Measurements from ENCODE around the gene RBBP8NL. TPM values are rescaled to one million over a fixed set of nuclear protein-coding genes. Genes with fewer than 3 reads are reported as not detected.

The RBBP8NL gene
- total and polyA plus RNA-seq, 2 donors (not counting 3 experiments of a cell fraction or from before 2014, with no cell fraction given), result not detected

DNA sequence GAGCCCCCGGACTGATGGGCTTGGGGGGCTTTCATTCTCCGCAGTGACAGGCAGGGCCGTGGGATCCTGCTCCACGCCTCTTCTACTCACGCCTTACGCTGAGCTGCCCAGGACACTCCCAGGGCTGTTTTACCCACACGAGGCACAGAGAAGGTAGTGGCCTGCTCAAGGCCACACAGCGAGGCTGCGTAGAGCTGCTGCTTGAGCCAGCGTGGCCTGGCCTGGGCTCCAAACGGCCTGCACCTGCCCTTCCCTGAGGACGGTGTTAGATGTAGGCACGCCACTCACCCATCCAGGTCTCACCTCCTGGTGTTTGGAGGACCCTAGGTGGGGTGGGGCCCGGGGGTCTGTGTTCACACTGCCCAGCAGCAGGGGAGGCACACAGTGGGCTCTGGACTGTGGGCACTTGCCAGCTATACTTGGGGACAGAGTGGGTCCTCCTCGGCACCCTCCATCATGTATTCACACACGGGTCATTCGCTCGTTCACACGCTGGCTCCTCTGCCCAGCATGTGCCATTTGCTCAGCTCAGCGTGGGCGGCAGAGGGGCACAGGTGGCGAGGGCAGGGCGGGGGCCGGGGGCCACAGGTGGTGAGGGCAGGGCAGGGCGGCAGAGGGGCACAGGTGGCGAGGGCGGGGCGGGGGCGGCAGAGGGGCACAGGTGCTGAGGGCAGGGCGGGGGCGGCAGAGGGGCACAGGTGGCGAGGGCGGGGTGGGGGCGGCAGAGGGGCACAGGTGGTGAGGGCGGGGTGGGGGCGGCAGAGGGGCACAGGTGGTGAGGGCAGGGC is 18.4 kb upstream of the RBBP8NL start:
- BruUV-seq (replicated peaks), result no TSS peak
- TF ChIP-seq JUN (IDR thresholded peaks at IDR 0.05; ENCODE audit: borderline replicate concordance, insufficient read depth, insufficient read length, low read depth), result no peak
- no peak for TF ChIP-seq EZH2 (IDR thresholded peaks at IDR 0.05; ENCODE audit: borderline replicate concordance, low read depth, low read length, severe bottlenecking)
- Histone ChIP-seq H3K9me1 (replicated peaks; ENCODE audit: control insufficient read depth, extremely low read depth, insufficient read depth, low read length) (no peaks in the 10 kb centered on the region), H3K36me3 (ENCODE audit: control insufficient read depth in 2 of 2, extremely low read depth in 1 of 2, insufficient read depth in 2 of 2, low read length in 2 of 2) (no peaks in the 10 kb centered on the region), H3K9ac (replicated peaks; ENCODE audit: extremely low read depth, insufficient read depth, low read length) (no peak overlapping the region), H3K9me3 (replicated peaks; ENCODE audit: control insufficient read depth, insufficient read depth, low read length) (no peaks in the 10 kb centered on the region), H4K20me1 (replicated peaks; ENCODE audit: control insufficient read depth, extremely low read depth, insufficient read depth, low read length) (no peaks in the 10 kb centered on the region), H3K27me3 (ENCODE audit: control insufficient read depth in 2 of 2, insufficient read depth in 2 of 2, low read length in 2 of 2) (no peaks in the 10 kb centered on the region), H3K79me2 (ENCODE audit: control insufficient read depth, insufficient read depth, low read length) (no peaks in the 10 kb centered on the region), H3K4me3 (replicated peaks in 1 of 3; ENCODE audit: insufficient read depth in 1 of 3, low read depth in 1 of 3, low read length in 3 of 3) (no peak overlapping the region), H3K27ac (ENCODE audit: insufficient read depth, low read depth, low read length) (no peak overlapping the region), H3K4me1 (ENCODE audit: control insufficient read depth, extremely low read depth, insufficient read depth, low read length) (no peaks in the 10 kb centered on the region), H2AFZ (ENCODE audit: low read depth, low read length) (no peak overlapping the region), H3K4me2 (ENCODE audit: insufficient read depth, low read length) (no peak overlapping the region)
- CTCF ChIA-PET, result no interaction called here
- FAIRE-seq (no peak), DNase-seq (ENCODE audit: low read depth, low spot score) (no peak)
- intact Hi-C loops (cut with micrococcal nuclease), result no loop called here
- POLR2A ChIA-PET, result no interaction called here
- dilution Hi-C loops (cut with MboI; ENCODE audit: extremely low pct_ligation_motif_present, low sequenced_read_pairs), result no loop called here

- intact Hi-C loops (cut with micrococcal nuclease), result no loop called here
These were observed 16.9 kb upstream of the RBBP8NL start for GRCh38 chr20:62444286-62444685.

More at GRCh38 chr20:62444286-62444685, 16.9 kb upstream of the RBBP8NL start:
- no peak for FAIRE-seq
- POLR2A ChIA-PET, result no interaction called here
- Histone ChIP-seq H4K20me1 (replicated peaks; ENCODE audit: control insufficient read depth, extremely low read depth, insufficient read depth, low read length) (no peaks in the 10 kb centered on the region), H3K4me2 (ENCODE audit: insufficient read depth, low read length) (no peak overlapping the region), H3K27me3 (ENCODE audit: control insufficient read depth in 2 of 2, insufficient read depth in 2 of 2, low read length in 2 of 2) (no peaks in the 10 kb centered on the region), H3K9ac (replicated peaks; ENCODE audit: extremely low read depth, insufficient read depth, low read length) (no peak overlapping the region), H3K4me1 (ENCODE audit: control insufficient read depth, extremely low read depth, insufficient read depth, low read length) (no peaks in the 10 kb centered on the region), H3K9me1 (replicated peaks; ENCODE audit: control insufficient read depth, extremely low read depth, insufficient read depth, low read length) (no peaks in the 10 kb centered on the region), H2AFZ (ENCODE audit: low read depth, low read length) (no peak overlapping the region), H3K27ac (ENCODE audit: insufficient read depth, low read depth, low read length) (no peak overlapping the region), H3K36me3 (ENCODE audit: control insufficient read depth in 2 of 2, extremely low read depth in 1 of 2, insufficient read depth in 2 of 2, low read length in 2 of 2) (no peaks in the 10 kb centered on the region), H3K9me3 (replicated peaks; ENCODE audit: control insufficient read depth, insufficient read depth, low read length) (no peaks in the 10 kb centered on the region), H3K79me2 (ENCODE audit: control insufficient read depth, insufficient read depth, low read length) (no peaks in the 10 kb centered on the region), H3K4me3 (replicated peaks in 1 of 3; ENCODE audit: insufficient read depth in 1 of 3, low read depth in 1 of 3, low read length in 3 of 3) (no peak overlapping the region)
- TF ChIP-seq FOS (IDR thresholded peaks at IDR 0.05; ENCODE audit: borderline replicate concordance, insufficient read depth, low read length) (no peak), EZH2 (IDR thresholded peaks at IDR 0.05; ENCODE audit: borderline replicate concordance, low read depth, low read length, severe bottlenecking) (no peak), POLR2AphosphoS5 (IDR thresholded peaks at IDR 0.05; ENCODE audit: insufficient read depth, low read depth, low read length) (no peak), MYC (IDR thresholded peaks at IDR 0.05; ENCODE audit: low read depth, low read length) (no peak), POLR2A (IDR thresholded peaks at IDR 0.05; ENCODE audit: low read depth, low read length) (no peak), GATA2 (IDR thresholded peaks at IDR 0.05; ENCODE audit: insufficient read depth, insufficient read length, low read depth, low read length) (no peak), JUN (IDR thresholded peaks at IDR 0.05; ENCODE audit: borderline replicate concordance, insufficient read depth, insufficient read length, low read depth) (no peak)
- TF ChIP-seq, protein P1, sequence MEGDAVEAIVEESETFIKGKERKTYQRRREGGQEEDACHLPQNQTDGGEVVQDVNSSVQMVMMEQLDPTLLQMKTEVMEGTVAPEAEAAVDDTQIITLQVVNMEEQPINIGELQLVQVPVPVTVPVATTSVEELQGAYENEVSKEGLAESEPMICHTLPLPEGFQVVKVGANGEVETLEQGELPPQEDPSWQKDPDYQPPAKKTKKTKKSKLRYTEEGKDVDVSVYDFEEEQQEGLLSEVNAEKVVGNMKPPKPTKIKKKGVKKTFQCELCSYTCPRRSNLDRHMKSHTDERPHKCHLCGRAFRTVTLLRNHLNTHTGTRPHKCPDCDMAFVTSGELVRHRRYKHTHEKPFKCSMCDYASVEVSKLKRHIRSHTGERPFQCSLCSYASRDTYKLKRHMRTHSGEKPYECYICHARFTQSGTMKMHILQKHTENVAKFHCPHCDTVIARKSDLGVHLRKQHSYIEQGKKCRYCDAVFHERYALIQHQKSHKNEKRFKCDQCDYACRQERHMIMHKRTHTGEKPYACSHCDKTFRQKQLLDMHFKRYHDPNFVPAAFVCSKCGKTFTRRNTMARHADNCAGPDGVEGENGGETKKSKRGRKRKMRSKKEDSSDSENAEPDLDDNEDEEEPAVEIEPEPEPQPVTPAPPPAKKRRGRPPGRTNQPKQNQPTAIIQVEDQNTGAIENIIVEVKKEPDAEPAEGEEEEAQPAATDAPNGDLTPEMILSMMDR (IDR thresholded peaks at IDR 0.05; ENCODE audit: extremely low read depth in 1 of 2, insufficient read depth in 1 of 2, low read depth in 1 of 2, low read length in 2 of 2), result no peak
- TF ChIP-seq, protein P2, sequence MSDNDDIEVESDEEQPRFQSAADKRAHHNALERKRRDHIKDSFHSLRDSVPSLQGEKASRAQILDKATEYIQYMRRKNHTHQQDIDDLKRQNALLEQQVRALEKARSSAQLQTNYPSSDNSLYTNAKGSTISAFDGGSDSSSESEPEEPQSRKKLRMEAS (IDR thresholded peaks at IDR 0.05; ENCODE audit: insufficient read depth, insufficient read length), result no peak
- DNase-seq (ENCODE audit: low read depth, low spot score), result no peak
- dilution Hi-C loops (cut with MboI; ENCODE audit: extremely low pct_ligation_motif_present, low sequenced_read_pairs), result no loop called here
- BruUV-seq (replicated peaks), result no TSS peak
- CTCF ChIA-PET, result no interaction called here
